DOHH2 (cell line): ENCODE data around the gene PRSS16.

Experiments used
- H3F3A ChIP-seq: fragments of 200-600 bp; sonication (generic), shearing (Covaris generic); 2 replicates; pipeline ENCODE4 v1.6.0; 2016; ENCODE audit warnings: antibody characterized with exemption, mild to moderate bottlenecking; ENCODE audit not compliant: control insufficient read depth, insufficient read depth
- H3K27ac ChIP-seq: fragments of 200-600 bp; sonication (generic); 2 replicates; pipeline ENCODE4 v1.5.1; 2014; ENCODE audit warnings: low read depth, mild to moderate bottlenecking, low read length, moderate library complexity
- H3K27me3 ChIP-seq: fragments of 200-600 bp; sonication (generic); 2 replicates; pipeline ENCODE4 v1.6.1; 2014; ENCODE audit warnings: mild to moderate bottlenecking, low read length, mixed read lengths; ENCODE audit not compliant: control insufficient read depth
- H3K36me3 ChIP-seq: fragments of 200-600 bp; sonication (generic); 2 replicates; pipeline ENCODE4 v1.6.1; 2014; ENCODE audit warnings: mild to moderate bottlenecking, low read length, moderate library complexity, mixed read lengths; ENCODE audit not compliant: control insufficient read depth
- H3K4me1 ChIP-seq: fragments of 200-600 bp; sonication (generic); 2 replicates; pipeline ENCODE4 v1.6.1; 2014; ENCODE audit warnings: mild to moderate bottlenecking, low read length, mixed read lengths; ENCODE audit not compliant: control insufficient read depth
- H3K4me2 ChIP-seq: fragments of 200-600 bp; sonication (generic); 2 replicates; pipeline ENCODE4 v1.6.0; 2014; ENCODE audit warnings: mild to moderate bottlenecking, low read length, moderate library complexity
- H3K4me3 ChIP-seq: fragments of 200-600 bp; sonication (generic); 2 replicates; pipeline ENCODE4 v1.5.1; 2014; ENCODE audit warnings: mild to moderate bottlenecking, low read length, mixed read lengths
- H3K79me2 ChIP-seq: fragments of 200-600 bp; sonication (generic); 2 replicates; pipeline ENCODE4 v1.6.1; 2014; ENCODE audit warnings: mild to moderate bottlenecking, low read length, mixed read lengths; ENCODE audit not compliant: control insufficient read depth
- H3K9me2 ChIP-seq: fragments of 200-600 bp; sonication (generic); replicated peaks from 2 replicates; pipeline ENCODE4 v1.6.1; 2014; ENCODE audit warnings: mild to moderate bottlenecking, low read length, mixed read lengths; ENCODE audit not compliant: control insufficient read depth
- H3K9me3 ChIP-seq: fragments of 200-600 bp; sonication (generic); 2 replicates; pipeline ENCODE4 v1.6.1; 2014; ENCODE audit warnings: antibody characterized with exemption, low read length, mixed read lengths; ENCODE audit not compliant: control insufficient read depth, insufficient read depth
- H4K20me1 ChIP-seq: fragments of 200-600 bp; sonication (generic); 2 replicates; pipeline ENCODE4 v1.6.0; 2014; ENCODE audit warnings: low read depth, mild to moderate bottlenecking, antibody characterized with exemption, low read length, moderate library complexity; ENCODE audit not compliant: control insufficient read depth, insufficient read depth
- EZH2phosphoT487 ChIP-seq: fragments of 200-600 bp; sonication (generic); IDR thresholded peaks from 2 replicates; pipeline ENCODE4 v1.6.1; 2017; ENCODE audit warnings: borderline replicate concordance, mild to moderate bottlenecking, antibody characterized with exemption, low read length, moderate library complexity, mixed read lengths
- TF ChIP-seq, protein P1 (sequence below): fragments of 200-600 bp; sonication (generic); IDR thresholded peaks from one replicate; pipeline ENCODE4 v1.5.1; 2014; ENCODE audit warnings: antibody characterized with exemption, mild to moderate bottlenecking, low read depth, low read length; ENCODE audit not compliant: poor library complexity, severe bottlenecking

PRSS16 gene

DNA sequence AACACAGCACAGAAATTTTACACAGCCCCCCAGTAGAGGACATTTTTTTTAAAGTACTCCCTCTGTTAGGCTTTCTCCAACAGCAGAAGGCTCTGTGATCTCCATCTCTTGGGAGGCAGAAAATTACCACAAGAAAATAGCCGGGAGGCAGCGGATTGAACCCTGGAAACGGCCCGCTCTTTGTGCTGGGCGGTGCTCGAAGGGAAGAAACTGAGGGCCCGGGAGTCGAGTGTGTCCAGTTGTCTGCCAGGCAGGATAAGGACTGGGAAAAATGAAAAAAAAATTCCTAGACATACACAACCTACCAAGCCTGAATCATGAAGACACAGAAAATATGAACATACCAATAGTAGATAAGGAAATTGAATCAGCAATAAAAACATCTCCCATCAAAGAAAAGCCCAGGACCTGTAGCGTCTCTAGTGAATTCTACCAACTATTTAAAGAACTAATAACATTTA, 33.1 kb downstream of the PRSS16 start:
- Histone ChIP-seq H3K27ac (no peak overlapping the region), H3K36me3 (no peaks in the 10 kb centered on the region), H3K79me2 (no peaks in the 10 kb centered on the region), H3K4me1 (no peaks in the 10 kb centered on the region), H3K9me3 (no peaks in the 10 kb centered on the region), H3K9me2 (no peaks in the 10 kb centered on the region), H3K4me2 (peak overlapping the region; percentile 28), H3K27me3 (peaks cover 15% of the 10 kb centered on the region), H3K4me3 (peak overlapping the region; percentile 21), H4K20me1 (no peaks in the 10 kb centered on the region), H3F3A (no peaks in the 10 kb centered on the region)
- no peak for TF ChIP-seq EZH2phosphoT487
- TF ChIP-seq, protein P1, sequence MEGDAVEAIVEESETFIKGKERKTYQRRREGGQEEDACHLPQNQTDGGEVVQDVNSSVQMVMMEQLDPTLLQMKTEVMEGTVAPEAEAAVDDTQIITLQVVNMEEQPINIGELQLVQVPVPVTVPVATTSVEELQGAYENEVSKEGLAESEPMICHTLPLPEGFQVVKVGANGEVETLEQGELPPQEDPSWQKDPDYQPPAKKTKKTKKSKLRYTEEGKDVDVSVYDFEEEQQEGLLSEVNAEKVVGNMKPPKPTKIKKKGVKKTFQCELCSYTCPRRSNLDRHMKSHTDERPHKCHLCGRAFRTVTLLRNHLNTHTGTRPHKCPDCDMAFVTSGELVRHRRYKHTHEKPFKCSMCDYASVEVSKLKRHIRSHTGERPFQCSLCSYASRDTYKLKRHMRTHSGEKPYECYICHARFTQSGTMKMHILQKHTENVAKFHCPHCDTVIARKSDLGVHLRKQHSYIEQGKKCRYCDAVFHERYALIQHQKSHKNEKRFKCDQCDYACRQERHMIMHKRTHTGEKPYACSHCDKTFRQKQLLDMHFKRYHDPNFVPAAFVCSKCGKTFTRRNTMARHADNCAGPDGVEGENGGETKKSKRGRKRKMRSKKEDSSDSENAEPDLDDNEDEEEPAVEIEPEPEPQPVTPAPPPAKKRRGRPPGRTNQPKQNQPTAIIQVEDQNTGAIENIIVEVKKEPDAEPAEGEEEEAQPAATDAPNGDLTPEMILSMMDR: no peak

DNA sequence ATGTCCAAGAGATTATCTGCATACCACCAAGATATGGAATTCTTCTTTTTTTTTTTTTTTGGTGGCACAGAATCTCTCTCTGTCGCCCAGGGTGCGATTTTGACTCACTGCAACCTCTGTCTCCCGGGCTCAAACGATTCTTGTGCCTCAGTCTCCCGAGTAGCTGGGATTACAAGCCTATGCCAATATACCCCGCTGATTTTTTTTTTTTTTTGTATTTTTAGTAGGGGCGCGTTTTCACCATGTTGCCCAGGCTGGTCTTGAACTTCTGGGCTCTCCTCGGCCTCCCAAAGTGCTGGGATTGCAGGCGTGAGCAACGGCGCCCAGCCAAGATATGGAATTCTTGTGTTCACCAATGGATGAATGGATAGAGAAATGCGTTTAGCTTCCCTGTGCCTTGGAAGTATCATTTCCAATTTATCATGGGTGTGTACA, 33.6 kb downstream of the PRSS16 start:
- peak overlapping the region; percentile 28 for H3K4me2 ChIP-seq
- no peaks in the 10 kb centered on the region for H3K36me3 ChIP-seq
- H3K27ac ChIP-seq: no peak overlapping the region
- H3K9me2 ChIP-seq: no peaks in the 10 kb centered on the region
- TF ChIP-seq, protein P1: no peak
- no peak for TF ChIP-seq EZH2phosphoT487
- no peaks in the 10 kb centered on the region for H4K20me1 ChIP-seq
- H3K4me1 ChIP-seq: no peaks in the 10 kb centered on the region
- H3K27me3 ChIP-seq: peaks cover 15% of the 10 kb centered on the region
- no peaks in the 10 kb centered on the region for H3K9me3 ChIP-seq
- H3F3A ChIP-seq: no peaks in the 10 kb centered on the region
- no peaks in the 10 kb centered on the region for H3K79me2 ChIP-seq
- no peak overlapping the region for H3K4me3 ChIP-seq

DNA sequence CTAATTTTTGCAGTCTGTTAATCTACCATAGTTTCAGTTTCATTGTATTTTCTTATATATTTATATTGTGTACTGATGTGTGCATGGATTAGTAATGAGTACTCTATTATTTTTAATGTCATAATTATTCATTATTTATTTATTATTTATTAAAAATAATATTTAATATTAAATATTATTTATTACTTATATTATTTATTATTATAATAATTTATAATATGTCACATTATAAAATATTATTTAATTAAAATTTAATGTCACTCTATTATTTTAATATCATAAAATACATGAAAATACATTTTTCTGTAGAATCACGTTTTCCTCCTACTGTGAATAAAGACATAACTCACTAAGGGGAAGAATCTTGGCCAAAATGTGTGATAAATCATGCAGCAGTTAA, 34.1 kb downstream of the PRSS16 start:
- H3K27me3 ChIP-seq: peaks cover 15% of the 10 kb centered on the region

More for the DNA sequence above, 34.1 kb downstream of the PRSS16 start:
- no peak for TF ChIP-seq EZH2phosphoT487
- TF ChIP-seq, protein P1: no peak
- H3K4me1 ChIP-seq: no peaks in the 10 kb centered on the region
- no peaks in the 10 kb centered on the region for H4K20me1 ChIP-seq
- H3K9me3 ChIP-seq: no peaks in the 10 kb centered on the region
- H3K4me2 ChIP-seq: 0 out of 2 replicates have a peak overlapping the region, but pooled peaks have one; percentile 28
- H3K9me2 ChIP-seq: no peaks in the 10 kb centered on the region
- H3F3A ChIP-seq: no peaks in the 10 kb centered on the region
- H3K4me3 ChIP-seq: no peak overlapping the region
- no peaks in the 10 kb centered on the region for H3K36me3 ChIP-seq
- H3K79me2 ChIP-seq: no peaks in the 10 kb centered on the region
- H3K27ac ChIP-seq: no peak overlapping the region
